Kidney (tissue), 14 donors: ENCODE results near the gene LPIN2. TPM values are rescaled to one million over a fixed set of nuclear protein-coding genes. Genes with fewer than 3 reads are reported as not detected.

Experiments used
- DNase-seq, 5 donors: peaks; one replicate each; pipeline ENCODE4 v3.0.0-alpha.2; 2013 to 2020
- FAIRE-seq: peaks from 2 replicates; lab custom pipeline; 2012; peaks lifted over from hg19 to GRCh38; lab: Jason Lieb, UNC
- H3K27ac ChIP-seq, 2 donors: one replicate each; pipeline ENCODE4 v1.7.0; 2013; ENCODE audit warnings: low read depth in 2 of 2, low read length in 2 of 2, inconsistent platforms in 1 of 2
- H3K27me3 ChIP-seq: one replicate; pipeline ENCODE4 v1.7.1; 2013; ENCODE audit warnings: low read length, inconsistent platforms; ENCODE audit not compliant: control insufficient read depth, insufficient read depth
- H3K36me3 ChIP-seq, 3 donors: one replicate each; pipeline versions ENCODE4 v1.7.0 to v1.7.1; 2013; ENCODE audit warnings: low read length in 3 of 3, control low read depth in 1 of 3, inconsistent platforms in 1 of 3; ENCODE audit not compliant: insufficient read depth in 3 of 3, control insufficient read depth in 2 of 3
- H3K4me1 ChIP-seq, 3 donors: one replicate each; pipeline versions ENCODE4 v1.7.0 to v1.7.1; 2013; ENCODE audit warnings: low read length in 3 of 3, inconsistent platforms in 1 of 3, low read depth in 1 of 3; ENCODE audit not compliant: control insufficient read depth in 2 of 3, insufficient read depth in 2 of 3
- H3K4me3 ChIP-seq, 3 donors: one replicate each; pipeline versions ENCODE4 v1.7.0 to v1.8.1; 2013; ENCODE audit warnings: low read length in 3 of 3, control low read depth in 1 of 3, inconsistent platforms in 1 of 3
- H3K9ac ChIP-seq, 3 donors: one replicate each; pipeline versions ENCODE4 v1.7.0 to v1.7.1; 2013; ENCODE audit warnings: low read length in 3 of 3, control low read depth in 1 of 3, inconsistent platforms in 1 of 3
- H3K9me3 ChIP-seq, 3 donors: one replicate each; pipeline versions ENCODE4 v1.7.0 to v1.7.1; 2013; ENCODE audit warnings: low read length in 3 of 3, control low read depth in 1 of 3, inconsistent platforms in 1 of 3; ENCODE audit not compliant: control insufficient read depth in 2 of 3, insufficient read depth in 1 of 3
- intact Hi-C: fragments of 100-400 bp; cut with DNase I; formaldehyde crosslinking; loops from one replicate; pipeline ENCODE4 v1.11.1; 2022
- polyA plus RNA-seq: library from polyadenylated mRNA; stranded (reverse); fragments of 350-450 nt; fragmentation: Illumina TruSeq; extraction: RNeasy Lipid Tissue Mini Kit (QIAGEN cat#74804); gene quantifications from one replicate; pipeline ENCODE4 v1.2.3, GENCODE V29; 2014; ENCODE audit warnings: low read depth, low replicate concordance; ENCODE audit not compliant: insufficient read depth
- total RNA-seq: library from RNA; stranded (reverse); fragmentation: NEBNext Ultra II Directional; extraction: Animal tissue kit (Norgen Biotek cat#: 25700); gene quantifications from one replicate; pipeline ENCODE4 v1.2.1, GENCODE V29; 2021
- TF ChIP-seq, protein P1 (sequence below): IDR thresholded peaks from 3 replicates; pipeline ENCODE4 v1.5.1; 2012; ENCODE audit warnings: mild to moderate bottlenecking, moderate library complexity, borderline replicate concordance; ENCODE audit not compliant: insufficient read depth; ENCODE audit errors: extremely low read depth
- donor health status: control.
- donor health status: control.
- donor health status: control.
- donor health status: control.
- donor health status: control.
- donor health status: DM: yes; HTN: yes; CAD: no.
- donor health status: Normal renal cell carcinoma (clear cell type).

The LPIN2 gene
- total and polyA plus RNA-seq, 2 donors from 2014 or later, result 14.3 to 52.3 TPM

- no peaks in the 10 kb centered on the region for H3K9me3 ChIP-seq
- H3K9ac ChIP-seq, result no peak overlapping the region
- H3K4me3 ChIP-seq, result no peak overlapping the region
- DNase-seq, result no peak
- no peaks in the 10 kb centered on the region for H3K27me3 ChIP-seq
- FAIRE-seq, result no peak
- intact Hi-C loops, result no loop called here
- H3K27ac ChIP-seq, result no peak overlapping the region
- H3K4me1 ChIP-seq, result peaks cover 0 to 7% (median 5%) of the 10 kb centered on the region in 3 donors
- TF ChIP-seq, protein P1, sequence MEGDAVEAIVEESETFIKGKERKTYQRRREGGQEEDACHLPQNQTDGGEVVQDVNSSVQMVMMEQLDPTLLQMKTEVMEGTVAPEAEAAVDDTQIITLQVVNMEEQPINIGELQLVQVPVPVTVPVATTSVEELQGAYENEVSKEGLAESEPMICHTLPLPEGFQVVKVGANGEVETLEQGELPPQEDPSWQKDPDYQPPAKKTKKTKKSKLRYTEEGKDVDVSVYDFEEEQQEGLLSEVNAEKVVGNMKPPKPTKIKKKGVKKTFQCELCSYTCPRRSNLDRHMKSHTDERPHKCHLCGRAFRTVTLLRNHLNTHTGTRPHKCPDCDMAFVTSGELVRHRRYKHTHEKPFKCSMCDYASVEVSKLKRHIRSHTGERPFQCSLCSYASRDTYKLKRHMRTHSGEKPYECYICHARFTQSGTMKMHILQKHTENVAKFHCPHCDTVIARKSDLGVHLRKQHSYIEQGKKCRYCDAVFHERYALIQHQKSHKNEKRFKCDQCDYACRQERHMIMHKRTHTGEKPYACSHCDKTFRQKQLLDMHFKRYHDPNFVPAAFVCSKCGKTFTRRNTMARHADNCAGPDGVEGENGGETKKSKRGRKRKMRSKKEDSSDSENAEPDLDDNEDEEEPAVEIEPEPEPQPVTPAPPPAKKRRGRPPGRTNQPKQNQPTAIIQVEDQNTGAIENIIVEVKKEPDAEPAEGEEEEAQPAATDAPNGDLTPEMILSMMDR, result no peak
- no peaks in the 10 kb centered on the region for H3K36me3 ChIP-seq
These were observed 15.5 kb downstream of the LPIN2 start for GRCh38 chr18:2997429-2997828.

DNA sequence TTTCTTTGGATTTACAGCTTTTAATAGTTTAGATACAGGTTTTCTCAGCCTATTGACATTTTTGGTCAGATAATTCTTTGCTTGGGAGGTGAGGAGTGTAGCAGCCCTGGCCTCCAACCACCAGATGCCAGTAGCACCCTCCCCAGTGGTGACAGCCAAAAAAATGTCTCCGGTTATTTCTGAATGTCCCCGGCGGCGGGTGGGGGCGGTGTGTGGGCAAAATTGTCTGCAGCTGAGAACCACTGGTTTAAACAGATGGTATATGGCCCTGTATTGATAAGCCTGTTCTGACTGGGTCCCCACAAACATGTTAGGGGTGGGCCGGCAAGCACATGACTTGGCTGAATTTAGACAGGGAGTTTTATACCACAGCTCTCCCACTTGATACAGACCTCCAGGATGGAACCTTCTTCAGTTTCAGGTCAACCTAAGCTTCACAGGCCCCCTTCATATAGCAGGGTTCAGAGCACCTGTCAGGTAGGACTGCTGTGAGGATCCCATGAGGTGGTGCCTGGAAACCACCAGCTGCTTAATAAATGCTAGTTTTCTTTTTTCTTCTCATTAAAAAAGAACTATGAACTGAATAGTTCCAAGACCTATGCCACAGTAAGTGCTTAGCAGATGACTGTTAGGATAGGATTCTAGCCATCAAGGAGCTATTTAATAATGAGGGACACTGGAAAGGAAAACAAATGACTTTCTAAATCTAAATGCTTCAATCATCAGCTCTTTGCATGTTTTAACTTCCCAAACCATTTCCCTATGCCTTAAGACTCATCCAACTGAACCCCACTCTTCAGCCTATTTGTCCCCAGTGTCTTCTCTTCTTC, 18.1 kb downstream of the LPIN2 start:
- no peak overlapping the region for H3K4me3 ChIP-seq
- peaks cover 0 to 7% (median 5%) of the 10 kb centered on the region in 3 donors for H3K4me1 ChIP-seq
- no peaks in the 10 kb centered on the region for H3K9me3 ChIP-seq
- no peak overlapping the region for H3K27ac ChIP-seq
- TF ChIP-seq, protein P1, result peak; percentile 30
- FAIRE-seq (no peak), DNase-seq (no peak)
- H3K36me3 ChIP-seq, result no peaks in the 10 kb centered on the region
- H3K27me3 ChIP-seq, result no peaks in the 10 kb centered on the region
- H3K9ac ChIP-seq, result no peak overlapping the region
- intact Hi-C loops, result no loop called here

GRCh38 chr18:2994020-2994589, 18.8 kb downstream of the LPIN2 start:
- H3K9ac ChIP-seq, result no peak overlapping the region
- TF ChIP-seq, protein P1, result no peak
- H3K27ac ChIP-seq, result no peak overlapping the region
- no peaks in the 10 kb centered on the region for H3K27me3 ChIP-seq
- FAIRE-seq (no peak), DNase-seq (no peak)
- H3K4me3 ChIP-seq, result no peak overlapping the region
- no peaks in the 10 kb centered on the region for H3K36me3 ChIP-seq
- intact Hi-C loops, result no loop called here
- peaks cover 0 to 7% (median 5%) of the 10 kb centered on the region in 3 donors for H3K4me1 ChIP-seq
- no peaks in the 10 kb centered on the region for H3K9me3 ChIP-seq
